Activated naive CD4-positive, alpha-beta T cell treated with anti-CD3 and anti-CD28 coated beads, Interleukin-2, amount 10 ng/mL, durations not matched to agents 7 days and 5 days (primary cell): ENCODE data around the gene AIPL1.
"Not testable (repeated sequence)": the region's sequence is repeated elsewhere in the genome, so short reads cannot be mapped to it uniquely, and the experiment has no call there.

Experiments
- CTCF ChIA-PET: fragments of 350-600 bp; sonication (Branson Sonifier 250); formaldehyde crosslinking; loops from one replicate; lab custom pipeline; 2021; ENCODE audit warnings: antibody characterized with exemption; lab: Charles Lee
- DNase-seq: peaks from one replicate; pipeline ENCODE4 v3.0.0-alpha.2; 2020
- H3K27ac Mint-ChIP-seq: one replicate; pipeline ENCODE4 v1.8.0; 2021; ENCODE audit warnings: mild to moderate bottlenecking, moderate library complexity, mixed read lengths
- H3K27me3 Mint-ChIP-seq: one replicate; pipeline ENCODE4 v1.8.0; 2021; ENCODE audit warnings: mild to moderate bottlenecking, mixed read lengths
- H3K36me3 Mint-ChIP-seq: one replicate; pipeline ENCODE4 v1.8.0; 2021; ENCODE audit warnings: mixed read lengths
- H3K4me1 Mint-ChIP-seq: one replicate; pipeline ENCODE4 v1.8.0; 2021; ENCODE audit warnings: mixed read lengths
- H3K4me3 Mint-ChIP-seq: one replicate; pipeline ENCODE4 v1.8.0; 2021; ENCODE audit warnings: mild to moderate bottlenecking, moderate library complexity, mixed read lengths
- H3K9me3 Mint-ChIP-seq: one replicate; pipeline ENCODE4 v1.8.0; 2021; ENCODE audit warnings: mixed read lengths

AIPL1 gene

GRCh38 chr17:6435051-6435450 is at the start of gene AIPL1:
Gene AIPL1 (minus strand): TSS chr17:6435121. CDS start chr17:6435104, 17 bp downstream.
- Mint-ChIP-seq H3K27ac (no peak within 1 kb of the TSS), H3K9me3 (peaks cover 12% of the 10 kb centered on the region), H3K27me3 (peaks cover 95% of the 10 kb centered on the region), H3K4me1 (peaks cover 2% of the 10 kb centered on the region), H3K36me3 (peaks cover 4% of the 10 kb centered on the region), H3K4me3 (no peak within 1 kb of the TSS)
- CTCF ChIA-PET, result interaction anchor here (0.6 to 1.4 kb wide), 5 partner anchors 8 to 849 kb away, joined by 3 read pairs; no protein-coding TSS in a partner anchor
- no peak for DNase-seq

GRCh38 chr17:6483507-6483906 is 48.6 kb upstream of the AIPL1 start:
- no peak overlapping the region for H3K4me3 Mint-ChIP-seq
- H3K4me1 Mint-ChIP-seq, result no peaks in the 10 kb centered on the region
- no peak overlapping the region for H3K27ac Mint-ChIP-seq
- DNase-seq, result no peak
- no peaks in the 10 kb centered on the region for H3K9me3 Mint-ChIP-seq
- CTCF ChIA-PET, result no interaction called here
- H3K27me3 Mint-ChIP-seq, result peaks cover 40% of the 10 kb centered on the region
- H3K36me3 Mint-ChIP-seq, result no peaks in the 10 kb centered on the region

- H3K9me3 Mint-ChIP-seq, DNase-seq, H3K27ac Mint-ChIP-seq, H3K4me1 Mint-ChIP-seq, H3K36me3 Mint-ChIP-seq, CTCF ChIA-PET, H3K4me3 Mint-ChIP-seq: not testable (repeated sequence)
- H3K27me3 Mint-ChIP-seq, result peaks cover 40% of the 10 kb centered on the region
Observed at GRCh38 chr17:6482796-6483195, 47.9 kb upstream of the AIPL1 start.

GRCh38 chr17:6482105-6482455 is 47.2 kb upstream of the AIPL1 start:
- H3K9me3 Mint-ChIP-seq, result no peaks in the 10 kb centered on the region
- CTCF ChIA-PET, result no interaction called here
- no peak overlapping the region for H3K4me3 Mint-ChIP-seq
- no peaks in the 10 kb centered on the region for H3K4me1 Mint-ChIP-seq
- no peak for DNase-seq
- H3K36me3 Mint-ChIP-seq, result no peaks in the 10 kb centered on the region
- no peak overlapping the region for H3K27ac Mint-ChIP-seq
- peaks cover 40% of the 10 kb centered on the region for H3K27me3 Mint-ChIP-seq

- Mint-ChIP-seq H3K9me3 (no peaks in the 10 kb centered on the region), H3K36me3 (no peaks in the 10 kb centered on the region), H3K4me3 (no peak overlapping the region), H3K4me1 (no peaks in the 10 kb centered on the region), H3K27ac (no peak overlapping the region), H3K27me3 (peaks cover 27% of the 10 kb centered on the region)
- CTCF ChIA-PET, result no interaction called here
- DNase-seq, result no peak
Observed at GRCh38 chr17:6480303-6480675, 45.4 kb upstream of the AIPL1 start.

- peaks cover 25% of the 10 kb centered on the region for H3K27me3 Mint-ChIP-seq
Observed at GRCh38 chr17:6479622-6480302, 44.8 kb upstream of the AIPL1 start.

GRCh38 chr17:6478486-6478885 is 43.6 kb upstream of the AIPL1 start:
- CTCF ChIA-PET, result no interaction called here
- no peaks in the 10 kb centered on the region for H3K4me1 Mint-ChIP-seq

More at GRCh38 chr17:6479622-6480302, 44.8 kb upstream of the AIPL1 start:
- H3K9me3 Mint-ChIP-seq, result no peaks in the 10 kb centered on the region
- no peaks in the 10 kb centered on the region for H3K36me3 Mint-ChIP-seq
- CTCF ChIA-PET, result no interaction called here
- no peak for DNase-seq
- no peak overlapping the region for H3K27ac Mint-ChIP-seq
- H3K4me3 Mint-ChIP-seq, result no peak overlapping the region
- no peaks in the 10 kb centered on the region for H3K4me1 Mint-ChIP-seq

GRCh38 chr17:6477831-6478383 is 43.0 kb upstream of the AIPL1 start:
- peaks cover 24% of the 10 kb centered on the region for H3K27me3 Mint-ChIP-seq
- no peaks in the 10 kb centered on the region for H3K36me3 Mint-ChIP-seq
- CTCF ChIA-PET, result no interaction called here
- no peak overlapping the region for H3K4me3 Mint-ChIP-seq
- no peak for DNase-seq
- no peaks in the 10 kb centered on the region for H3K9me3 Mint-ChIP-seq
- no peaks in the 10 kb centered on the region for H3K4me1 Mint-ChIP-seq
- H3K27ac Mint-ChIP-seq, result no peak overlapping the region

More at GRCh38 chr17:6478486-6478885, 43.6 kb upstream of the AIPL1 start:
- DNase-seq, result no peak
- H3K27ac Mint-ChIP-seq, result no peak overlapping the region
- no peaks in the 10 kb centered on the region for H3K9me3 Mint-ChIP-seq
- no peak overlapping the region for H3K4me3 Mint-ChIP-seq
- H3K36me3 Mint-ChIP-seq, result no peaks in the 10 kb centered on the region
- peaks cover 20% of the 10 kb centered on the region for H3K27me3 Mint-ChIP-seq

GRCh38 chr17:6476810-6477179 is 41.9 kb upstream of the AIPL1 start:
- Mint-ChIP-seq H3K4me1 (no peaks in the 10 kb centered on the region), H3K27ac (no peak overlapping the region), H3K4me3 (no peak overlapping the region), H3K9me3 (no peaks in the 10 kb centered on the region), H3K27me3 (peaks cover 24% of the 10 kb centered on the region), H3K36me3 (no peaks in the 10 kb centered on the region)
- CTCF ChIA-PET, result no interaction called here
- no peak for DNase-seq

- Mint-ChIP-seq H3K36me3 (no peaks in the 10 kb centered on the region), H3K4me1 (no peaks in the 10 kb centered on the region), H3K4me3 (no peak overlapping the region), H3K27ac (no peak overlapping the region), H3K9me3 (no peaks in the 10 kb centered on the region), H3K27me3 (peaks cover 24% of the 10 kb centered on the region)
- CTCF ChIA-PET, result interaction anchor here (1.1 to 2.1 kb wide), 2 partner anchors 27 to 165 kb away, joined by 3 to 6 read pairs; no protein-coding TSS in a partner anchor
- DNase-seq, result no peak
Observed at GRCh38 chr17:6476076-6476809, 41.3 kb upstream of the AIPL1 start.

GRCh38 chr17:6475411-6475810 is 40.5 kb upstream of the AIPL1 start:
- Mint-ChIP-seq H3K4me1 (no peaks in the 10 kb centered on the region), H3K27me3 (peaks cover 16% of the 10 kb centered on the region), H3K4me3 (no peak overlapping the region), H3K36me3 (no peaks in the 10 kb centered on the region), H3K9me3 (no peaks in the 10 kb centered on the region), H3K27ac (no peak overlapping the region)
- DNase-seq, result no peak
- CTCF ChIA-PET, result interaction anchor here (1.1 to 2.1 kb wide), 2 partner anchors 28 to 166 kb away, joined by 3 to 6 read pairs; no protein-coding TSS in a partner anchor

GRCh38 chr17:6474906-6475305 is 40.0 kb upstream of the AIPL1 start:
- H3K4me3 Mint-ChIP-seq, result no peak overlapping the region

GRCh38 chr17:6474376-6474775 is 39.5 kb upstream of the AIPL1 start:
- Mint-ChIP-seq H3K4me3 (no peak overlapping the region), H3K27ac (no peak overlapping the region), H3K4me1 (no peaks in the 10 kb centered on the region), H3K36me3 (no peaks in the 10 kb centered on the region), H3K27me3 (peaks cover 9% of the 10 kb centered on the region), H3K9me3 (no peaks in the 10 kb centered on the region)
- DNase-seq, result no peak
- CTCF ChIA-PET, result interaction anchor here (1.3 to 2.6 kb wide), 3 partner anchors 10 to 167 kb away, joined by 4 to 9 read pairs (median 6); no protein-coding TSS in a partner anchor

More at GRCh38 chr17:6474906-6475305, 40.0 kb upstream of the AIPL1 start:
- no peaks in the 10 kb centered on the region for H3K9me3 Mint-ChIP-seq
- H3K36me3 Mint-ChIP-seq, result no peaks in the 10 kb centered on the region
- no peaks in the 10 kb centered on the region for H3K4me1 Mint-ChIP-seq
- no peak overlapping the region for H3K27ac Mint-ChIP-seq
- no peak for DNase-seq
- peaks cover 12% of the 10 kb centered on the region for H3K27me3 Mint-ChIP-seq
- CTCF ChIA-PET, result interaction anchor here (1.1 to 2.1 kb wide), 2 partner anchors 29 to 167 kb away, joined by 3 to 6 read pairs; no protein-coding TSS in a partner anchor

GRCh38 chr17:6473128-6473767 is 38.3 kb upstream of the AIPL1 start:
- Mint-ChIP-seq H3K27me3 (peaks cover 10% of the 10 kb centered on the region), H3K4me3 (no peak overlapping the region), H3K36me3 (no peaks in the 10 kb centered on the region), H3K4me1 (no peaks in the 10 kb centered on the region), H3K27ac (no peak overlapping the region), H3K9me3 (no peaks in the 10 kb centered on the region)
- peak; percentile 80 for DNase-seq
- CTCF ChIA-PET, result interaction anchor here (0.7 to 3.5 kb wide), 28 partner anchors 11 to 531 kb away, joined by 3 to 17 read pairs (median 4); no protein-coding TSS in a partner anchor
